Caco-2 (cell line): ENCODE measurements around the gene SS18L1. TPM values are rescaled to one million over a fixed set of nuclear protein-coding genes. Genes with fewer than 3 reads are reported as not detected.

ENCODE experiments used
- BruUV-seq: library from RNA; stranded (reverse); fragments of 400-500 nt; replicated peaks from 2 replicates; lab custom pipeline; 2021; lab: Mats Ljungman, UMichigan
- CTCF ChIA-PET: fragments of 300-600 bp; sonication (Branson Sonifier 250); formaldehyde crosslinking; loops from one replicate; lab custom pipeline; 2022; ENCODE audit warnings: antibody characterized with exemption; lab: Charles Lee
- POLR2A ChIA-PET: fragments of 300-600 bp; sonication (Branson Sonifier 250); formaldehyde crosslinking; loops from one replicate; lab custom pipeline; 2022; ENCODE audit warnings: antibody characterized with exemption; lab: Charles Lee
- DNase-seq, 2 experiments: peaks; one replicate each; pipeline versions ENCODE4 v3.0.0 to v3.0.0-alpha.2; 2020 to 2022
- H3K27me3 ChIP-seq: replicated peaks from 2 replicates; pipeline ENCODE4 v1.6.0; 2011; ENCODE audit warnings: low read length; ENCODE audit not compliant: control insufficient read depth, insufficient read depth
- H3K36me3 ChIP-seq: 2 replicates; pipeline ENCODE4 v1.5.1; 2011; ENCODE audit warnings: low read length; ENCODE audit not compliant: control insufficient read depth, insufficient read depth
- H3K4me1 ChIP-seq: fragments of 250-450 bp; sonication (Bioruptor Pico); 2 replicates; pipeline ENCODE4 v1.5.1; 2020; ENCODE audit warnings: mild to moderate bottlenecking
- H3K4me3 ChIP-seq: 2 replicates; pipeline ENCODE4 v1.5.1; 2011; ENCODE audit warnings: low read depth, mild to moderate bottlenecking, control low read depth, low read length
- H3K9me3 ChIP-seq: fragments of 250-450 bp; sonication (Bioruptor Pico); 2 replicates; pipeline ENCODE4 v1.5.1; 2020; ENCODE audit warnings: mild to moderate bottlenecking, moderate library complexity
- H3K27ac Mint-ChIP-seq: one replicate; pipeline ENCODE4 v1.8.0; 2022; ENCODE audit warnings: mixed read lengths; ENCODE audit not compliant: unreplicated experiment
- H3K27me3 Mint-ChIP-seq: one replicate; pipeline ENCODE4 v1.8.0; 2022; ENCODE audit warnings: mixed read lengths; ENCODE audit not compliant: insufficient read depth, unreplicated experiment
- H3K36me3 Mint-ChIP-seq: one replicate; pipeline ENCODE4 v1.8.0; 2022; ENCODE audit warnings: mild to moderate bottlenecking, mixed read lengths; ENCODE audit not compliant: insufficient read depth, unreplicated experiment
- H3K4me1 Mint-ChIP-seq: one replicate; pipeline ENCODE4 v1.8.0; 2022; ENCODE audit warnings: low read depth, mixed read lengths; ENCODE audit not compliant: unreplicated experiment
- H3K4me3 Mint-ChIP-seq: one replicate; pipeline ENCODE4 v1.8.0; 2022; ENCODE audit warnings: mild to moderate bottlenecking, moderate library complexity, mixed read lengths; ENCODE audit not compliant: unreplicated experiment
- H3K9me3 Mint-ChIP-seq: one replicate; pipeline ENCODE4 v1.8.0; 2022; ENCODE audit warnings: mixed read lengths; ENCODE audit not compliant: unreplicated experiment
- CTCF ChIP-seq, 2 experiments: fragments of 200-600 bp in 1 of 2; IDR thresholded peaks; 1 replicate in 1 of 2; 2 replicates in 1 of 2; pipeline versions ENCODE4 v1.5.1 to v1.8.0; 2011 to 2022; ENCODE audit warnings: antibody characterized with exemption in 1 of 2, control low read depth in 1 of 2, inconsistent platforms in 1 of 2, low read depth in 1 of 2, low read length in 1 of 2, mild to moderate bottlenecking in 1 of 2, moderate library complexity in 1 of 2; ENCODE audit not compliant: insufficient read depth in 1 of 2, severe bottlenecking in 1 of 2, unreplicated experiment in 1 of 2
- intact Hi-C: fragments of 100-400 bp; cut with micrococcal nuclease; formaldehyde crosslinking; loops from one replicate; pipeline ENCODE4 v1.10.0; 2022; ENCODE audit not compliant: unreplicated experiment
- total RNA-seq: library from RNA; stranded (reverse); gene quantifications from 2 replicates; pipeline ENCODE4 v1.2.3, GENCODE V29; 2022

The SS18L1 gene
- total RNA-seq, 1 experiment from 2014 or later, result 46.4 TPM

- H3K36me3 Mint-ChIP-seq, result peaks cover 7% of the 10 kb centered on the region
- intact Hi-C loops, result no loop called here
- peaks cover 15% of the 10 kb centered on the region for H3K27me3 Mint-ChIP-seq
- BruUV-seq, result no TSS peak
- DNase-seq, result no peak
- no peak for TF ChIP-seq CTCF (IDR thresholded peaks at IDR 0.05; ENCODE audit: insufficient read depth in 1 of 2, low read depth in 1 of 2, low read length in 1 of 2, severe bottlenecking in 1 of 2, unreplicated experiment in 1 of 2)
- CTCF ChIA-PET, result no interaction called here
- no peak overlapping the region for H3K4me3 Mint-ChIP-seq
- Histone ChIP-seq H3K36me3 (no peaks in the 10 kb centered on the region), H3K4me1 (peaks cover 8% of the 10 kb centered on the region), H3K4me3 (no peak overlapping the region), H3K9me3 (peaks cover 28% of the 10 kb centered on the region), H3K27me3 (no peaks in the 10 kb centered on the region)
- POLR2A ChIA-PET, result interaction anchor here (0.7 kb wide), 1 partner anchor 51 kb away, joined by 3 read pairs; no protein-coding TSS in a partner anchor
- H3K27ac Mint-ChIP-seq, result no peak overlapping the region
- H3K9me3 Mint-ChIP-seq, result no peaks in the 10 kb centered on the region
- H3K4me1 Mint-ChIP-seq, result peaks cover 14% of the 10 kb centered on the region
Measured at GRCh38 chr20:62116558-62117361, 26.8 kb upstream of the SS18L1 start.

- POLR2A ChIA-PET, result no interaction called here
- Mint-ChIP-seq H3K36me3 (peaks cover 7% of the 10 kb centered on the region), H3K27ac (no peak overlapping the region), H3K27me3 (peaks cover 15% of the 10 kb centered on the region), H3K9me3 (no peaks in the 10 kb centered on the region), H3K4me1 (peaks cover 14% of the 10 kb centered on the region), H3K4me3 (no peak overlapping the region)
- Histone ChIP-seq H3K36me3 (no peaks in the 10 kb centered on the region), H3K4me1 (peaks cover 8% of the 10 kb centered on the region), H3K4me3 (no peak overlapping the region), H3K27me3 (no peaks in the 10 kb centered on the region), H3K9me3 (peaks cover 24% of the 10 kb centered on the region)
- no peak for DNase-seq
- no TSS peak for BruUV-seq
- no peak for TF ChIP-seq CTCF (IDR thresholded peaks at IDR 0.05; ENCODE audit: insufficient read depth in 1 of 2, low read depth in 1 of 2, low read length in 1 of 2, severe bottlenecking in 1 of 2, unreplicated experiment in 1 of 2)
- intact Hi-C loops, result no loop called here
- CTCF ChIA-PET, result no interaction called here
Measured at GRCh38 chr20:62117362-62117646, 26.3 kb upstream of the SS18L1 start.

- Histone ChIP-seq H3K4me3 (no peak overlapping the region), H3K36me3 (no peaks in the 10 kb centered on the region), H3K27me3 (no peaks in the 10 kb centered on the region), H3K9me3 (peaks cover 21% of the 10 kb centered on the region), H3K4me1 (peaks cover 8% of the 10 kb centered on the region)
- no peak for TF ChIP-seq CTCF (IDR thresholded peaks at IDR 0.05; ENCODE audit: insufficient read depth in 1 of 2, low read depth in 1 of 2, low read length in 1 of 2, severe bottlenecking in 1 of 2, unreplicated experiment in 1 of 2)
- no peak for DNase-seq
- CTCF ChIA-PET, result no interaction called here
- H3K27me3 Mint-ChIP-seq, result peaks cover 15% of the 10 kb centered on the region
- POLR2A ChIA-PET, result no interaction called here
- H3K36me3 Mint-ChIP-seq, result peaks cover 7% of the 10 kb centered on the region
- no peaks in the 10 kb centered on the region for H3K9me3 Mint-ChIP-seq
- BruUV-seq, result no TSS peak
- intact Hi-C loops, result no loop called here
- no peak overlapping the region for H3K4me3 Mint-ChIP-seq
- peaks cover 14% of the 10 kb centered on the region for H3K4me1 Mint-ChIP-seq
- H3K27ac Mint-ChIP-seq, result no peak overlapping the region
Measured at GRCh38 chr20:62117658-62118057, 25.9 kb upstream of the SS18L1 start.
